ENCODE measurements around the gene TSPYL1.
"Not testable (repeated sequence)": the region's sequence is repeated elsewhere in the genome, so short reads cannot be mapped to it uniquely, and the experiment has no call there.

TSPYL1 gene

DNA sequence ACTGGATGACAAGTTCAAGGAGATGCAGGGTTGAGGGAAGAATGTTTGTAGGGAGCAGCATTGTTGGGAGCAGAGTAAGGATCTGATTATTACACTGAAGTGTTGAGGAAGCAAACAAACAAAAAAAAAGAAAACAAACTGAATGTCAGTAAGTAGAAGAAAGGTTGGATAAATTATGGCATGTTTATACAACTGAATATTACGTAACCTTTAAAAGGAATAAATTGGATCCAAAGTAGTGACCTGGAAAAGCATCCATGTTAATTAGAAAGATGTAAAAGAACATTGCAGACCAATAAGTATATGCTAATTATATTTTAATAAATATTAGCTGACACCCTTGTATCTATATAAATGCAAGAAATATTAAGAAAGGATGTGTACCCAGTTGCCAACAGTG, 12.8 kb upstream of the TSPYL1 start:
- DNase-seq: no peak

DNA sequence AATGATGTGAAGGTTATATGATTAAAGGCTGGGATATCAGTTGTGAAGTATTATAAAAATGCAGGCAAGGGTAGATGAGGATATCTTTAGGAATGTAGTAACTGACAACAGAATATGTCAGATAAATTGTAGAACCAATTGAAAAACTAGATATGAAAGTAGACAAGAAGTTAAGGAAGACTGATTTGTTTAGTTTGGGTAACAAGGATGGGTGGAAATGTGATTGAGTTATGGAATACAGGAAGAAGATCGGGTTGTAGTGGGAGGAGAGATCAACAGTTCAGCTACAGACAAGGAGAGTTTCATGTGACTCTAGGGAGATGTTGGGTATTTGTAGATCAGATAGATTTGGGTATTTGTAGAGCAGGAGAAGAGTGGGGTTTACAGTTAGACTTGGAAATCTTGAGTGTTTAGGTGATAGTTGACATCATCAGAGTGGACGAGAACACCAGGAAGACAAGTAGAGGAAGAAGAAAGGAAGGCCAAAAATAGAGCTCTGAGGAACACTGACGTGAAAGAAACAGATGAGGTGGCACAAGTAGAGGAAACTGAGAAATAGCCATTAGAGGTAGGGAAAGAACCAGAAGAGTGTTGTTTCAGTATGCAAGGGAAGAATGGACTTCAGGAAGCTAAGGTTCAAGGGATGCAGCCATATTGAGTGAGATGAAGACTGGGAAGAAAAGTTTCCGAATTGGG, 12.1 kb upstream of the TSPYL1 start:
- DNase-seq: no peak

DNA sequence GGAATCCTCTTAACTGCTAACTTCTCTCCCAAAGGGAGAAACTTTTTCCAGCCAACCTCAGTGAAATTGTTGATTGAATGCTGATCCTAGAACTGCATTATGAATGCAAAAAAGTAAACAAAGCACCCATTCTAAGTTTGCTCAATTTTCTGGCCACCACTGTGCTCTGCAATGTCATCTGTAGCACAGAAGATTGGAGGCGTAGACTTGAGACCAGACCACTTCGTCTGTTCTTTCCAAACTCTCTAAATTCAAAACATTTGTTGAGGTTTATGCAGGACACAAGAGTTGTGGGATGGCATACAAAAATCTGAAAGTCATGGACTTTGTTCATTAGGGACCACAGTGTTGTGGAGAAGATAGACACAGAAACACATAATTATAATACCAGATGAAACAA, 11.1 kb upstream of the TSPYL1 start:
- DNase-seq: no peak

DNA sequence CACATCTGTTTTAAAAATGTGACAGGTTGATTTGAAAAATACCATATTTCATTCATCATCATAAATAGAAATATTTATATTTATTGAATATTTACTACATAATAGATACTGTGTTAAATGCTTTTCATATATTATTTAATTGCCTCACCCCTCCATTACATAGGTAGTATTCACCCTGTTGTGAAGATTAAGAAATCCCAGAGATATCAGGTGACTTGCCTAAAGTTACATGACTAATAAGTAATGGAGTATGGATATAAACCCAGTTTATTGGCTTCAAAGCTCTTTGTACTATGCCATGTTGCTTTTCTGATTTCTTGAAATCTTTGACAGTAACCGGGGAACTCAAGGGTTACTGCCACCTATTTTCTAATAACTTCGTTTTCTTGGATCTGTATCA, 10.1 kb upstream of the TSPYL1 start:
- DNase-seq: no peak

DNA sequence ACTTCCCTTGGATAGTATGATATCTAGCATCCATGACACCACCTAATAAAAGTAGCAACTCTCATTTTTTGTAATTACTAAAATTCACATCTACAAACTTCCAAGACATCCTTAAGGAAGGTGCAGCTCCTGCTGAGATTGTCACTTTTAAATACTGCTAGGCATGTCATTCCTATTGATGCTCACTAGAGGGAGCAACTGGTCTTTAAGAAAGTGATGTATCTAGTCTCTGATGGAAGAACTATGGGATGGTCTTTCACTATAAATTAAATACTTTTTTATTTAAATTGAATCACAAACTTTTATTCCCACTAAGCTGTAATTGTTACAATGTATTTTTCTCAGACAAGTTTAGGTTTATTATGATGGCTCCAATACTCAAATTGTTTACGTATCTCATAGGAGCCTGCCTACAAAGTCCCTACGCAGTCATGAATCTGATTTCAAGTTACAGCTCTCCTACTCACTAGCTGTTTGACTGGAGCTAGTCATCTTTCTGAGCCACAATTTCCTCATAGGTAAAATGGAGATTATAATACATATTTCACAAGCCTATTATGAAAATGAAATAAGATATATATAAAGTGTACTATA, 8.1 kb upstream of the TSPYL1 start:
- DNase-seq: no peak

DNA sequence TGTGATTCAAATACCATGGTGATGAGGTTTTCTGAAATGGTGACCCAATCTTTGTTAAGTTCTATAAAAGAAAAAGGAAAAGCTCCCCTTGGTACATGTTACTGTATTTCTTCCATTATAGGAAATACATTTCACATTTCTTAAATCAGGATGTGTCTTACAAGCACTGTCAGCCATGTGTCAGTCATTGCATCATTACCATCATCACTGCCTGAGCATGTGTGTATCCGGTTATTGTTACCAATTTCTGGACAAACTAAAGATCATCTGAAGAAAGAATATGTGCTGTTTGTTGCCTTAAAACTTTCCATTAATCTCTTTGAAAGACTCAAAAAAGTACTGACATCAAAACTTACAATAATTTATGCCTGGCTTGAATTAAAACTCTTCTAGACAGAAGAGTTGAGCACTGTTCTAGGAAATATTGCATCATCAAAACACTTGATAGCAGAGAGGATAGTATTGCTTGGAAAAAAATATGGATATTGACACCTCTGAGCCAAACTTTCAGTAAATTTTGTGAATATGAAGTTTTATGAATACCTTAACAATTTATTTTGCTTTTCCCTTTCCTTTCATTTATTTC, 7.1 kb upstream of the TSPYL1 start:
- no peak for DNase-seq

DNA sequence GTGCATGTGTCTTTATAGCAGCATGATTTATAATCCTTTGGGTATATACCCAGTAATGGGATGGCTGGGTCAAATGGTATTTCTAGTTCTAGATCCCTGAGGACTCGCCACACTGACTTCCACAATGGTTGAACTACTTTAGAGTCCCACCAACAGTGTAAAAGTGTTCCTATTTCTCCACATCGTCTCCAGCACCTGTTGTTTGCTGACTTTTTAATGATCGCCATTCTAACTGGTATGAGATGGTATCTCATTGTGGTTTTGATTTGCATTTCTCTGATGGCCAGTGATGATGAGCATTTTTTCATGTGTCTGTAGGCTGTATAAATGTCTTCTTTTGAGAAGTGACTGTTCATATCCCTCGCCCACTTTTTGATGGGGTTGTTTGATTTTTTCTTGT, 5.3 kb upstream of the TSPYL1 start:
- DNase-seq: not testable (repeated sequence)

DNA sequence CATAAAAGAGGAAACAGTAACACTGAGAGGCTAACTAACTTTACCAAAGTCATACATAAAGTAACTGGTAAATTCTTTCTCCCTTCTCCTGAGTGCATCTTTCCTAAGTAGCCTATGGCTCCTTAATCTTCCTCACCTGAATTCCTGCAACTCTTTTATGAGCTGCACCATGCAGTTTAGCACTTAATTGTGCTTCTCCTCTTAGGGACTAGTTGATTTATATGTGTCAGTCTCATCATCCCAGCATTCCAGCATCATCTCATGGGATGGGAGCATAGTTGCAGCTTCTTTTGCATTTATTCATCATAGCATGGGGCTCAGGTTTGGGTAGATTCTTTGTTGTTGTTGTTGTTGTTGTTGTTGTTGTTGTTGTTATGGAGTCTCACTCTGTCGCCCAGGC, 3.5 kb upstream of the TSPYL1 start:
- no peak for DNase-seq

DNA sequence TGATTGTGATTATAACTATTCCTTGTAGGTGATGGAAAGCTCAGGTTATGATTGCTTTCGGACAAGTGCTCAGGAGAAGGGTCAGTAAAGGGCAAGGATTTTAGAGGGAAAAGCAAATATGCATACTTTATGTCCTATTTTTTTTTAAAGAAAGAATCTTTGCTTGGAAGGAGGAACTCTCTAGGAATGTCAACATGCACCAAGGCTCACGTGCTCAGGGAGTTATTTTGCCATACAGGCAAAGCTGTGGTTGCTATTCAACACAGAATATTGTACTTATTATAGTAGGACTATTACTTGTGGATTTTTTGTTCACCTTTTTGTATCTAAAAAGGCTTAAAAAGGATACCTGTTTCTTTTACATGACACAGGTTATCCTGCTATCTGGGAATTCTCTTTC, 3.0 kb upstream of the TSPYL1 start:
- no peak for DNase-seq

DNA sequence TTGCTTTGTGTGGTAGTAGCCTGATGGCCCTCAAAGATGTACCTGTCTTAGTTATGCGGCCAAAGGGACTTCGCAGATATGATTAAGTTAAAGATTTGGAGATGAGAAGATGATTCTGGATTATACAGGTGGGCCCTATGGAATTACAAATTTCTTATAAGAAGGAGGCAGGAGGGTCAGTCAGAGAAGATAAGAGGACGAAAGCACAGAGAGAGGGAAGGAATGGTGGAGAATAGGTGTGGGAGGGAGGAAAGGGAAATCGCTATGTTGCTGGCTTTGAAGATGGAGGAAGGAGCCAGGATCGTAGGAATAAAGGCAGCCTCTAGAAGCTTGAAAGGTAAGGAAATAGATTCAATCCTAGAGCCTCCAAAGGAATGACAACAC, 1.2 kb upstream of the TSPYL1 start:
- no peak for DNase-seq

DNA sequence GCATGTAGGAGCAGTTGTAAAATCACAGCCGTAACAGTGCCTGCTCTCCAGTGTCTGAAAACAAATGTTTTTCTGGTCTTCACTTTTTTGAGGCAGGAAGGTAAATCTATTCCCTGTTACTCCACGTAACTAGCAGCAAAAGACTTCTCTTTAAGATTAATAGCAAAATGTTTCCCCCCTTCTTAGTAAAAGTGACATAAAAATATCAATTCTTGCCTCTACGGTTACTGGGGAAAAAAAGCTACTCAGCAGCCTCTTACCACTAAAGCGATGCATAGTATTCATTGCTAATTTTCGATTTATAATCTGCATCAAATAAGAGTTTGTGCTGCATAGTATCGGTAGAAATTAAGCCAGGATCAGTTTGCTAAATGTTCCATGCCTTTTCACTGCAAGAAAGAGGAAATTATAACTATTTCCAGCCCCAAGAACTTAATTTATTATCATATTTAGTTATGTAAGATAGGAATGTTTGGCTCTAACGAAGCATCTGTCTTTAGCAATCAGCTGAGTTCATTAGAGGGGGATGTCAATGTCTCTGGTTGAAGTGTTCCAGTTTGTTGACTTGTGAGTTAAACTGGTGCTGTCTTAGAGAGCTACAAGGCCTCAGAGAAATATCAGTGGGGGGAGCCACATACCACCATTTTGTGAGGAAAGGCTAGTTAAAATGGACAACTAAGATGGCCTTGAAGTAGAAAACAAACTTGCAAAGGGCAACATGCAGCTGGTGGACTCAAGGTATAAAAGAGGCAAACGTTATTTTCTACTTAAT, 617 bp upstream of the TSPYL1 start:
- no peak for DNase-seq

DNA sequence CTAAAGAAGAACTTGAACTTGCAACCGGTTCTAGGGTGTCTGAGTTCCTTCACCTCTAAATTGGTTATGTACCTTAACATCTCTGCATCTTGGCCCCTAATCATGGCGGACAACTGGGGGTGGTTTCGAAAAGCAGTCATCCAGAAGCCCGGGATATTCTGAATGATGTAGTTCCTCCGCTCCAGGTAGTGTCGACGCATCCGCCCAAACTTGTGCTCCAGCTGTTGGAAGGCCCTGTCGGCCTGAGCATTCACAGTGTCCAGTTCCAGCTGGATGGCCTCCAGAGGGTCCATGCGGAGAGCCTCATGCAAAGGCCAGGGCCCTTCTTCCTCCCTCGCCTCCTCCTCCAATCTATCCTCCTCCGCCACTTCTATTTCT, 887 bp downstream of the TSPYL1 start:
- peak; percentile 81 for DNase-seq

DNA sequence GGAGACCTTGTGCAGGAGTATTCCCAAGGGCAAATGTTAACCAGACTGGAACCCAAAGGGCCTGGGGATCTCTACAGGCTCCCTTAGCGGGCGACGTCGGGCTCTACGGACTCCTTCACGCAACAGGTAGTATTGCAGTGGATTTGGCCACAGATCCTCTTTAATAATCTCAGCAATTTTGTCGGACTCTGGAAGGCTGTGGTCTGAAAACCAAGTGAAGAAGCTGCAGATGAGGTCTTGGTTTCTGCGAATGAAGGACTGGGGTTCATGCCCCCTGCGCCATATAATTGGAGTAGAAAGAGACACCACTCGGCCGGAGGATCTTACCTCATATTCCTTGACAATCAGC, 1.3 kb downstream of the TSPYL1 start:
- DNase-seq: no peak

DNA sequence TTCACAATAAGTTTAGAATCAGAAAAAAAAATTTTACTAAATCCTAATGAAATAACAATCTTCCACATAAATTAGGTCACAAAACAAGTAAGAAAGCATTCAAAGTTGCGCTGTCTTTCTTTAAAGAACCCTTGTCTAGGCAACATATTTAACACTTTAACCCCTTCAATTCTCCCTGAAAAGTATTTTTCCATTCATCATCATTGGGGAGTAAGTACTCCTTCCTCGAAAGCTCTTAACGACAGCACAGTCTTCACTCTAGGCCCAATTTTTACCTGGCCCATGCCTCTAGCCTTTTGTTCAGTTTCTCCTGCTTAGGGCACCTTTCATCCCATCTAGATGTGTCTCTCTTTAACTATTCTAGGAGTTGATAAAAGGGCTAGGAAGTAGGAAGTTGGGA, 2.6 kb downstream of the TSPYL1 start:
- DNase-seq: no peak

DNA sequence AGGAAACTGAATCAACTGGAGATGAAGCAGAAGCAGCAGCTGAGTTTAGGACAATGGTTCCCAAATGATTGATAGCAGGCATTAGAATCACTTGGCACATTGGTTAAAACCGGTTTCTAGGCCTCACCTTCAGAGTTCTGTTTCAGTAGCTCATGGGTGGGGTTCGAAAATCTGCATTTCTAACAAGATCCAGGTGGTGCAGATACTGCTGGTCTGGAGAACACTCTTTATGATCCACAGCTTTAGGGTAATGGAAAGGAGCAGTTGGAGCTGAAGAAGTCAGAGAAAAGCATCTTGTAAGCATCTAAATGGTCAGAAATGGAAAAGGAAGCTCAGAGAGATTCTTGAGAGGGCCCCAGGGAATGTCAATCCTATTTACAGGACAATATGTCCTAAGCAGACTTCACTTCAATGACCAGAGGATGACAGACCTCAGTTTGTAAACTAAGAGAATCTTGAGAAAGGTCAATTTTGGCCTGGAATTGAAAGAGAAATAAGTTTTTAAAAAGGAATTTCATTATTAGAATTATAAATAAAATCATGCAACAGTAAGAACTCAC, 8.5 kb downstream of the TSPYL1 start:
- DNase-seq: no peak

DNA sequence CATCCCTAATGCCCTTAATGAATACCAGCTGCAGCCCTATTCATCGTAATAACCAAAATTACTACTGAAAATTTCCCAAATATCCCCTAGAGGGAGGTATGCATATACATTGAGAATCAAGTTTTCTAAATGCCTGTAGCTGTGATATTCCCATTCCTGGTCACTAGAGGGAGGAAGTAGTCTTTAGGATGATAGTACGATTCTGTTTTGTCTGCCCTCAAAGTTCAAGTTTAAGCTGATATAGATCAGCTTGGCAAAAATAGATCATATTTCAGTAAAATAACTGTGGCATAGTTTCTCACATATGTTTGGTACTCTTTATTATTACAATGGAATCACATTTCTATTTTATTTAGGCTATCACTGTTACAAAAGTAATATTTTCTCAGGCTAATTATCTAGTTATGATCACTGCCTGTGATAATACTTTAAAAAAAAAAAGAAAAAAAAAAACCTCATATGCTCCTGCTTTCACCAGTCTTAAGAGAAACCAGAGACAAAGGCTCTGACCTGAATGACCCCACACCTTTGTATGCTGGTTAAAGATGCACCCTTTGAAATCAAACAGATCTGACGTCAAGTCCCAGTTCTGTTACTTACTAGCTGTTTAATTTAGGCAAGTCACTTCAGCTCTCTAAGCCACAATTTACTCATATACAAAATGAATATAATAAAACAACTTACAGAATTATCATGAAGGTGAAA, 11.0 kb downstream of the TSPYL1 start:
- no peak for DNase-seq

DNA sequence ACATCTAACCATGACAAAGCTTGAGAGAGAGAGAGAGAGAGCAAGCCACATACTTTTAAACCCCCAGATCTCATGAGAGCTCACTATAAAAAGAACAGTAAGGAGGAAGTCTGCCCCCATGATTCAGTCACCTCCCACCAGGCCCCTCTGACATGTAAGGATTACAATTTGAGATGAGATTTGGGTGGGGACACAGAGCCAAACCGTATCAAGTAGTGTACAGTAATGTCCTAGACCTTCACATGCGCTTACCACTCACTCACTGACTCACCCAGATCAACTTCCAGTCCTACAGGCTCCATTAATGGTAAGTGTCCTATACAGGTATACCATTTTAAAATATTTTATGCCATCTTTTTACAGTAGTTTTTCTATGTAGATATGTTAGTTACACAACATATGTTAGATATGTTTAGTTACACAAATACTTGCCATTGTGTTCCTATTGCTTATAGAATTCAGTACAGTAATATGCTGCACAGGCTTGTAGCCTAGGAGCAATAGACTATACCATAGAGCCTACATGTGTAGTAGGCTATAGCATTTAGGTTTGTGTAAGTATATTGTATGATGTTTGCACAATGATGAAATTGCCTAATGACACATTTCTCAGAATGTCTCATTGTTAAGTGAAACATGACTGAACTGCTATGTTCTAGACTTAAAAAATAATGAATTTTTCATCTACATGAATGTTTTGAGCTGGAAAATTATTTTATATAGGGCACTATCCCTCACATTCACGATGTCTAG, 11.7 kb downstream of the TSPYL1 start:
- no peak for DNase-seq

DNA sequence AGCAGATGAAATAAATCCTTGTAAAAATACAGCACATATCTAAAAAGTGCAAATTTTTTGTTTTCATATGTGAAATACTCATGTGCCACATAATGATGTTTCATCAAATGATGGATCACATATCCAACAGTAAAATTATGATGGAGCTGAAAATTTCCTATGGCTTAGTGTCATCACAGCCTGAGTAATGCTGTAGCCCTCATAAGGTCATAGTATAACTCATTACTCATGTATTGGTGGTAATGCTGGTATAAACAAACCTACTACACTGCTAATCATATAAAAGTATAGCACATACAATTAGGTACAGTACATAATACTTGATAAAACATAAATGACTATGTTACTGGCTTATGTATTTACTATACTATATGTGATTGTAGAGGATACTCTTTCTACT, 12.9 kb downstream of the TSPYL1 start:
- no peak for DNase-seq

DNA sequence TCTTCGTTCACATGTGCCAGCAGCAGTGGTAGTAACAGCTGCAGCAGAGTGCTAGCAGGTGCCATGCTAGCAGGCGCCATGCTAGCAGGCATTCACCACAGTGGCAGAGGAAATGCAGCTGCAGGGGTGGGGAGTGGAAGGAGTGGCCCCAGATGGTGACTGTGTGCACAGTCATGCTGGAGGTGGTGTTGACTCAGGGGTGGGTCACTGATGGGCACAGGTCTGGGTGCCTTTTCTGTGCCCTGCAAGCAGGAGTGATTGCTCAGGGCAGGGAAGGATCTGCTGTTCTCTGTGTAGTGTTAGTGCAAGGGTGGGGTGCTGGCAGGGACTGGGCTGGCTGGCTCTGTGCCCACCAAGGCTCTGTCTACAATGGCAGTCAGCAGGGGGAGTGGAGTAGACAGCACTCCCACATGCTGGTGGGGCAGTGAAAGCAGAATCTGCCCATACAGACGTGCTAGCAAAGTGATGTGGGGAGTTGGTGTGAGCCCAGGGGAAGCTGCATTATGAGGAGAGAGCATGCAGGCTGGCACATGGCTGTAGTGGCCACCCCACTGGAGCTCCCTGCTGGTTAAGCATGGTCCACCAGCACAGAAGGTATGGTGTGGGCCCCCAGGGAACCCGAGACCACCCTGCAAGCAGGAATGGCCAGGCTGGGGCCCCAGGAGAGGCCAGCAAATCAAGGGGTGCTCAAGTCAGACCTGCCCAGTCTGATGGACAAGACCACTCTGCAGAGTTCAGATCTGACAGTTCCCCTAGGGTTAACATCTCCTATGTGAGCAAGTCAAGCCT, 14.5 kb downstream of the TSPYL1 start:
- no peak for DNase-seq

DNA sequence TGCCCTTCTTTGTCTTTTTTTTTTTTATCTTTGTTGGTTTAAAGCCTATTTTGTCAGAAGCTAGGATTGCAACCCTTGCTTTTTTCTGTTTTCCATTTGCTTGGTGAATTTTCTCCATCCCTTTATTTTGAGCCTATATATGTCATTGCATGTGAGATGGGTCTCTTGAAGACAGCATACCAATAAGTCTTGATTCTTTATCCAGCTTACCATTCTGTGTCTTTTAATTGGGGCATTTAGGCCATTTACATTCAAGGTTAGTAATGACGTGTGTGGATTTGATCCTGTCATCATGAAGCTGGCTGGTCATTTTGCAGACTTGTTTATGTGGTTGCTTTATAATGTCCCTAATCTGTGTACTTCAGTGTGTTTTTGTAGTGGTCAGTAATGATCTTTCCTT, 16.4 kb downstream of the TSPYL1 start:
- no peak for DNase-seq

DNA sequence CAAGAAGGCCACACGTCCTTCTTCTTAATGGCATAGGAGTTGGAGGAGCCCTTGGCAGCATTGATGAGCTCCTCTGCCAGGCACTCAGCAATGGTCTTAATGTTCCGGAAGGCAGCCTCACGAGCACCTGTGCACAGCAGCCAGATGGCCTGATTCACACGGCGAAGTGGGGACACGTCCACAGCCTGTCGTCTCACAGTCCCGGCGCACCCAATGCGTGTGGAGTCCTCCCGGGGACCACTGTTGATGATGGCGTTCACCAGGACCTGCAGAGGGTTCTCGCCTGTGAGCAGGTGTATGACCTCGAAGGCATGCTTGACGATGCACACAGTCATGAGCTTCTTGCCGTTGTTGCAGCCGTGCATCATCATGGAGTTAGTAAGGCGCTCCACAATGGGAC, 21.2 kb downstream of the TSPYL1 start:
- DNase-seq: no peak

DNA sequence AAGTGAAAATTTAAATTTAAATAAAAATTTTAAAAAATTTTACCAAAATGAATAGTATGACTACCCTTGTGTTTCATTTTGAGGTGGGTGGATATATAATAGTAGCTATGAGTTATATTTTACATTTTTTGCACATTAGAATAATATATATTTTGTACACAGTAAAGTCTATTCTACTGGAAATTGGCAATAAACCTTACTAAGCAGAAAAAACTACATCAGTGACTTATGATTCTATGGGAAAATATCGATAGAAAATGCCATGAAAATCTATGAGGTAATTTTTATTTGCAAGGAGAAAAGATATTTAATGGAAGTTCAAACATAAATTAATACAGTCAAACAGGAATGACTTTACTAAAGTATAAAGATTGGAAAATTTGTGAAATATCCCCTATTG, 23.0 kb downstream of the TSPYL1 start:
- no peak for DNase-seq

All from right forelimb (tissue), 1 donor.